Activated CD4-positive, alpha-beta T cell treated with anti-CD3 and anti-CD28 coated beads, Interleukin-2, amount 50 U/mL, for 24 hours (primary cell): ENCODE data around the gene PDIA4.
"Not testable (repeated sequence)": the region's sequence is repeated elsewhere in the genome, so short reads cannot be mapped to it uniquely, and the experiment has no call there.

ENCODE experiments used
- DNase-seq, 2 donors: peaks; one replicate each; pipeline ENCODE4 v3.0.0-alpha.2; 2020; ENCODE audit warnings: low read depth in 1 of 2, low spot score in 1 of 2

Gene PDIA4

GRCh38 chr7:149028346-149029109, at the start of gene PDIA4:
TSS of gene PDIA4 (minus strand) at chr7:149028505. CDS start at chr7:149028408, 97 bp downstream.
- peak; percentile 99 for DNase-seq

GRCh38 chr7:149077594-149077993, 49.3 kb upstream of the PDIA4 start:
- DNase-seq = no peak

- DNase-seq = no peak
These were observed 47.0 kb upstream of the PDIA4 start for GRCh38 chr7:149075286-149075685.

GRCh38 chr7:149074116-149074885, 46.0 kb upstream of the PDIA4 start:
- DNase-seq = no peak

- DNase-seq = no peak
These were observed 44.1 kb upstream of the PDIA4 start for GRCh38 chr7:149072438-149072775.

- peak; percentile 23 to 25 for DNase-seq
These were observed 43.5 kb upstream of the PDIA4 start for GRCh38 chr7:149071641-149072437.

GRCh38 chr7:149071182-149071635, 42.9 kb upstream of the PDIA4 start:
- DNase-seq = no peak

GRCh38 chr7:149070372-149071125, 42.2 kb upstream of the PDIA4 start:
- no peak for DNase-seq

GRCh38 chr7:149067869-149068268, 39.6 kb upstream of the PDIA4 start:
- DNase-seq = no peak

GRCh38 chr7:149063476-149063875, 35.2 kb upstream of the PDIA4 start:
- DNase-seq = no peak

- DNase-seq = not testable (repeated sequence)
These were observed 34.1 kb upstream of the PDIA4 start for GRCh38 chr7:149062217-149062899.

GRCh38 chr7:149060156-149060555, 31.9 kb upstream of the PDIA4 start:
- DNase-seq = no peak

GRCh38 chr7:149053885-149054284, 25.6 kb upstream of the PDIA4 start:
- DNase-seq = no peak

GRCh38 chr7:149053384-149053783, 25.1 kb upstream of the PDIA4 start:
- no peak for DNase-seq

- no peak for DNase-seq
These were observed 22.6 kb upstream of the PDIA4 start for GRCh38 chr7:149050941-149051340.

GRCh38 chr7:149048805-149049204, 20.5 kb upstream of the PDIA4 start:
- no peak for DNase-seq

- DNase-seq = no peak
These were observed 18.1 kb upstream of the PDIA4 start for GRCh38 chr7:149046416-149046815.

- no peak for DNase-seq
These were observed 15.6 kb upstream of the PDIA4 start for GRCh38 chr7:149043936-149044335.

- DNase-seq = no peak
These were observed 13.0 kb upstream of the PDIA4 start for GRCh38 chr7:149041350-149041749.

GRCh38 chr7:149038641-149039040, 10.3 kb upstream of the PDIA4 start:
- not testable (repeated sequence) for DNase-seq
